Activated T-cell treated with anti-CD3 and anti-CD28 coated beads for 4 hours (primary cell): Measurements from ENCODE around the gene ASIC4.

ENCODE experiments used
- DNase-seq: peaks from one replicate; pipeline ENCODE4 v3.0.0-alpha.2; 2020

ASIC4 gene

GRCh38 chr2:219554350-219554749 is 40.1 kb downstream of the ASIC4 start:
- no peak for DNase-seq

GRCh38 chr2:219555956-219556355 is 41.7 kb downstream of the ASIC4 start:
- DNase-seq: no peak

- no peak for DNase-seq
These were observed 42.1 kb downstream of the ASIC4 start for GRCh38 chr2:219556413-219556812.

- no peak for DNase-seq
These were observed 43.0 kb downstream of the ASIC4 start for GRCh38 chr2:219557320-219557719.

GRCh38 chr2:219557791-219558785 is 43.8 kb downstream of the ASIC4 start:
- DNase-seq: no peak

- no peak for DNase-seq
These were observed 45.1 kb downstream of the ASIC4 start for GRCh38 chr2:219559156-219559915.

GRCh38 chr2:219560037-219560892 is 46.0 kb downstream of the ASIC4 start:
- DNase-seq: no peak

- DNase-seq: no peak
These were observed 46.6 kb downstream of the ASIC4 start for GRCh38 chr2:219560893-219561178.

- DNase-seq: no peak
These were observed 47.1 kb downstream of the ASIC4 start for GRCh38 chr2:219561179-219562048.

GRCh38 chr2:219562049-219563020 is 48.1 kb downstream of the ASIC4 start:
- no peak for DNase-seq

GRCh38 chr2:219563271-219563928 is 49.1 kb downstream of the ASIC4 start:
- no peak for DNase-seq

- DNase-seq: no peak
These were observed 51.1 kb downstream of the ASIC4 start for GRCh38 chr2:219565130-219566080.

- DNase-seq: no peak
These were observed 52.4 kb downstream of the ASIC4 start for GRCh38 chr2:219566640-219567039.

- no peak for DNase-seq
These were observed 52.8 kb downstream of the ASIC4 start for GRCh38 chr2:219567131-219567530.

GRCh38 chr2:219567791-219568361 is 53.6 kb downstream of the ASIC4 start:
- no peak for DNase-seq

- DNase-seq: no peak
These were observed 54.8 kb downstream of the ASIC4 start for GRCh38 chr2:219569041-219569440.

- no peak for DNase-seq
These were observed 55.4 kb downstream of the ASIC4 start for GRCh38 chr2:219569635-219570034.

- no peak for DNase-seq
These were observed 56.1 kb downstream of the ASIC4 start for GRCh38 chr2:219570194-219570923.
